NOMO-1 (cell line): ENCODE results near the gene GRK4.
"Not testable (repeated sequence)": the region's sequence is repeated elsewhere in the genome, so short reads cannot be mapped to it uniquely, and the experiment has no call there.

Source experiments
- DNase-seq, 2 experiments: peaks; one replicate each; lab custom pipeline; 2025; ENCODE audit not compliant: unreplicated experiment in 2 of 2; lab: John Stamatoyannopoulos, UW

Gene GRK4

DNA sequence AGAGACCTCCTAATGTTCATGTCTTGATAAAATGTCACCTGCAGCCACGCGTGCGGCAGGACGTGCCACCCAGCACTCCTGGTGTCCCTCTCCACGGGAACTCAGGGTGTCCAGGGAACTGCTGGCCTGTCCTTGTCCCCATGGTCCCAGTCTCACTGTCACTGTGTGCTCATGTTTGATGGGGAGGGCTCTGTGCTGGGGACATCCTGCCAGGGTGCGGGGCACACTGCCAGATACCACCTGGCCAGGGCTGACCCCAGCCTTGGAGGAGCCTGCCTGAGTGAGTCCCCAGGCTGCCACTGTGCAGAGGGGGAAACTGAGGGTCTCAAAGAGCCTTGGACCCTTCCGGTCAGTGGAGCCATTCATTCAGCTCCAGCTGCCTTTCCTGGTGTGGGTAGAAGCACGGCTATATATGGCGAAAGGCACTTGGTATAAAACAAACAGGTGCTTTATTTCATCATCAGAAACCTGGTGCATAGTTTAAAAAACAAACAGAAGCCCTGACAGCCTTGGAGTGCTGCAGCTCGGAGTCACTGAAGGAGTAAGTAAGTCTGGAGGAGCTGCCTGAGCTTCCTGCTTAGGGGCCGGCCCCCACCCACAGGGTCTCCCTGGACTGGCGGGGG lies 33.1 kb upstream of the GRK4 start:
- DNase-seq, result no peak

DNA sequence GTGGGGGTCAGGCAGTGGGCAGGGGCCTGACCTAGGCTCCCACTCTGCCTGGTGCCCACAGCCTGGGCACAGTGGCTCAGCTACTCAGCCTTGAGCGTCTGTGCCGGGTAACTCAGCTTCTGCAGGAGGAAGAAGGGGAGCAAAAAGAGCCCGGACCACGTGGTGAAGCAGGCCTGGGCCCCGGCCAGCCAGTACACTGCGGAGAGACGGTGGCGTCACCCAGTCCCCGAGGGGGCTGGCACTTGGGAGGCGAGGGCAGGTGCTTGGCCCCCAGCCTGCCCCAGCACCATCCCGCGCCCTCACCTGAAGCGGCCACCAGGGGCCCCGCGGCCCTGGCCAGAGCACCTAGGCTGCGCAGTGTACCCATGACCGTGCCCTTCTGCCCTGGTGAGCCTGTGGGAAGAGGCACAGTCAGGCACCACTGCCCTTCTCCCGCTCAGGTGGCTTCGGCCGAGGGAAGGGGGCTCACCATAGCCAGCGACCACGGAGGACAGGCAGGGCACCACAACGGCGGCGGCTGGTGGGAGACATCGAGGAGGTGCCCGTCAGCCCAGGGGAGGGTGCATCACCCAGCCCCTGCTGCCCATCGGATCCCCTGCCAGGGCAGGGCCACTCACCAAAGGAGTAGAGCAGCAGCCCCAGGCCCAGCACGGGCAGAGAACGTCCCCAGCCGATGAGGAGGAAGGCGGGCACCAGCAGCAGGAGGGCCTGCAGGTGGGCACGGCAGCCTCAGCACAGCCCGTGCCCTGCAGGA lies 32.4 kb upstream of the GRK4 start:
- DNase-seq, result no peak

DNA sequence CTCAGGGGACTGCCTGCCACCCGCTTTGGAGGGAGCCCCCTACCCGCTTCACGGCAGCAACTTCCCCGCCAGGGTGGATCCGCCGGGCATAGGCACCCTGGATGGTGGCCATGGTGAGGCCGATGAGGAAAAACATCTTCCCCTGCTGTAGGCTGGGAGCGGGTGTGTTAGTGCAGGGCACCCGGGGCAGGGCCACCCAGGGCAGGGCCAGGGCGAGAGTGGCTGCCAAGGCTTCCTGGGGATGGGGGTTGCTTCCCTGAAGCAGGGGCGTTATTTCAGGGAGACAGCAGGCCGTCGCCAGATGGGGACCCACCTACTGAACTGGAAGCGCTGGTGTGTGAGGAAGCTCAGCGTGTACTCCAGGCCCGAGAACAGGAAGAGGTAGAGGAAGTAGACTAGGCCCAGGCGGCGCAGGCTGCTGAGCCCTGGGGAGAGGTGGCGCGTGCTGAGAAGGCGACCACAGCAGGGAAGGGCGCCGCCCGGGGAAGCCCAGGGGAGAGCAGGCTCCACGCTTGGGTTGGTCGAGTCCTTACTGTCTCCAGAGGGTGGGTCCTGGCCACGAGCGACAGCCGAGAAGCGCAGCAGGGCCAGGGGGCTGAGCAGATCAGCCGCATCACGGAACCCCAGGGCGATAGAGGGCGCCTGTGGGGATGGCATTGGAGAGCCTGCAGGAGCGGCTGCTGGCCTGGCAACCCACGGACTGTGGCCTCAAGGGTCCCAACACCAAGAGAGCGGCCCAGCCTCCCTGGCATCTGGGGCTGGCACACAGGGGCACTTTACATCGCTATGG lies 31.7 kb upstream of the GRK4 start:
- DNase-seq, result peak; percentile 75 to 90

DNA sequence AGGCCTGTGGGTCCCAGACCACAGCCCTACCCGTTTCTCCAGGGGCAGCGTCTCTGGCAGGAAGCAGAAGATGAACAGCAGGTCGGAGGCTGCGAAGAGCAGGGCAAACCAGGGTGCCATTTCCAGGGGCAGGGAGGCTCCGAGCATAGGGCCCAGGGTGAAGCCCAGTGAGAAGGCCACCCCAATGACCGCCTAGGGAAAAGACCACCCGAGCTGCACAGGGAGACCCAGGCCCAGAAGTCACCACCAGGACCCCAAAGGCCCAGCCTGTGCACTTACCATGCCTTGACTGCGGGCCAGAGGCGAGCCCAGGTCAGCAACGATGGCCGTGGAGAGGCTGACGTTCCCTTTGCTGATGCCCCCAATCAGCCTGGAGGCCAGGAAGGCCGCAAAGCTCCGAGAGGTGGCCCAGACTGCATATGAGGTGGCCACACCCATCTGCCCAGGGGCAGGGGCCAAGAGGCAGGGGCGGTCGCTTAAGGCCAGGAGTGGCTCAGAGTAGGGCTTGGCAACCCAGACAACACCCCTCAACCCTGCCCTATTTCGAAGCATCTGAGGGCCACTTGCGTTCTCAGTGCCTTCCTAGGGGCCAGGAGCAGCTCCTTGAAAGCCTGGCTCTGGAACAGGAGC lies 30.9 kb upstream of the GRK4 start:
- no peak for DNase-seq

DNA sequence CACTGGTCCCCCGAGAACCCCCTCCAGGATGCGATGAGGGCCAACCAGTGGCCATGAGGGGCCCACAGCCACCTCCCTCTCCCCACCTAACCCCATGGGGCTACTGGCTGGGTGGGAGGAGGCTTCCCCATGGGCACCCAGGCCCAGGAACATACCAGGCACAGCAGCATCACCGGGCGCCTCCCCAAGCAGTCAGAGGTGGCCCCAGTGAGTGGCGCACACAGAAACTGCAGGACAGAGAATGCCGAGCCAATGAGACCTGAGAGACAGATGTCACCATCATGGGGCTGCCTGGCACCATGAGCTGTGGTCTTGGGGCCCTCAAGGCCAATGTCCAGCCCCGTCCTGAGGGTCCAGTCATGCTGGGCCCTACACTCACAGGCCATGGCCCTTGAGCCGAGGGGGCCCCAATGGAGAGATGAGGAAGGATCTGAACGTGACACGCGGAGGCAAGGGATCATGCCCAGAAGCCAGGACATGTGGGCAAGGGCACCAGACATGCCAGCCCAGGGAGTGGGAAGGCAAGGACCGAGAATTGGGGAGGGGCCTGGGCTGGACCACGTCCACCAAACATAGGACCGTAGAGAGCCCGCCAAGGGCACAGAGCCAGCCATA lies 30.3 kb upstream of the GRK4 start:
- peak in 1 of 2 experiments; percentile 21 for DNase-seq

DNA sequence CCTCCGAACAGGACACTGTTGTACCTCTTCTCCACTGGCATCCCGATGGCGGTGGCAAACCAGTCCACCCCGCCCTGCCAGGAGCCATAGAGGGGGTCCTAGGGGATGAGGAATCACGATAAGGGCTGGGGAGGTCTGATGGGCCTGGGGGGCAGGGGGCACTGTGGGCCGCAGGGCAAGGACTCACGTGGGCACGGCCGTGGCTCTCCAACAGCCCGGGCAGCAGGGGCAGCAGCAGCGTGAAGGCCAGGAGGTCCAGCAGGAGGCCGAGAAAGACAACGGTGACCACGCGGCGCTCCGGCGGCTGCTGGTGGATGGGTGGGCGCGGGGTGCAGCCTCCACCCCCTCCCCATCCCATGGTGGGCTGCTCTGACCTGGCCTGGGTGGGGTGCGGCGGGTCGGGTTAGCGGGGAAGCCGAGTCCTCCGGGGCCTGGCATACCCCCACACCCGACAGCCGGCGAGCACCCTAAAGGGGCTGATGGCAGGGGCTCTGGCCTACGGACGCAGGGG lies 29.8 kb upstream of the GRK4 start:
- DNase-seq, result no peak

DNA sequence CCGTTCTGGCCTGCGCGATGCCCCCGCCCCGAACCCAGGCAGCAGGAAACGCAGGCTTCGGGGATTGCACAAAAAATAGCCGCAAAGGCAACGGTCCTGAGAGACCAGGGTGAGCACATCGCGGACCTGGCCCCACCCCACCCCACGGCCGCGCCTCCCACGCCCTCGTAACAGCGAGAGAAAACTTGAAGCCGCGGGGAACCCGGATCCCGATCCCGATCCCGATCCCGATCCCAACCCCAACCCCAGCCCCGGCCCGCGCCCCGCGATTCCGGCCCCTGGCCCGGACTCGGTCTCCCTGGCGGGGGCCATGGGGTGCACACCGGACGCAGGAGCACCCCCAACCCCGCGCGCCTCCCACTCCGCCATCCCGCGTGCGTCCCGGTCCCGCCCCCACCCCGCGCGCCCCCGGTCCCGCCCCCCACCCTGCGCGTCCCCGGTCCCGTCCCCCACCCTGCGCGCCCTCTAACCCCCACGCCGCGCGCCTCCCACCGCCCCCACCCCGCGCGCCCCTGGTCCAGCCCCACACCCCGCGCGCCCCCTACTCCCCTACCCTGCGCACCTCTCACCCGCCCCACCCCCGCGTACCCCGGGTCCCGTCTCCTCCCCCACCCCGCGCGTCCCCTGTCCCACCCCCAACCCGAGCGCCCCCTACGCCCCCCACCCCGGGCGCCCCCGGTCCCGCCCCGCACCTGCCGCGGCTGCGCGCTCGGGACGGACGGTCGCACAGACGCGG lies 29.1 kb upstream of the GRK4 start:
- DNase-seq, result peak; percentile 72 to 80

DNA sequence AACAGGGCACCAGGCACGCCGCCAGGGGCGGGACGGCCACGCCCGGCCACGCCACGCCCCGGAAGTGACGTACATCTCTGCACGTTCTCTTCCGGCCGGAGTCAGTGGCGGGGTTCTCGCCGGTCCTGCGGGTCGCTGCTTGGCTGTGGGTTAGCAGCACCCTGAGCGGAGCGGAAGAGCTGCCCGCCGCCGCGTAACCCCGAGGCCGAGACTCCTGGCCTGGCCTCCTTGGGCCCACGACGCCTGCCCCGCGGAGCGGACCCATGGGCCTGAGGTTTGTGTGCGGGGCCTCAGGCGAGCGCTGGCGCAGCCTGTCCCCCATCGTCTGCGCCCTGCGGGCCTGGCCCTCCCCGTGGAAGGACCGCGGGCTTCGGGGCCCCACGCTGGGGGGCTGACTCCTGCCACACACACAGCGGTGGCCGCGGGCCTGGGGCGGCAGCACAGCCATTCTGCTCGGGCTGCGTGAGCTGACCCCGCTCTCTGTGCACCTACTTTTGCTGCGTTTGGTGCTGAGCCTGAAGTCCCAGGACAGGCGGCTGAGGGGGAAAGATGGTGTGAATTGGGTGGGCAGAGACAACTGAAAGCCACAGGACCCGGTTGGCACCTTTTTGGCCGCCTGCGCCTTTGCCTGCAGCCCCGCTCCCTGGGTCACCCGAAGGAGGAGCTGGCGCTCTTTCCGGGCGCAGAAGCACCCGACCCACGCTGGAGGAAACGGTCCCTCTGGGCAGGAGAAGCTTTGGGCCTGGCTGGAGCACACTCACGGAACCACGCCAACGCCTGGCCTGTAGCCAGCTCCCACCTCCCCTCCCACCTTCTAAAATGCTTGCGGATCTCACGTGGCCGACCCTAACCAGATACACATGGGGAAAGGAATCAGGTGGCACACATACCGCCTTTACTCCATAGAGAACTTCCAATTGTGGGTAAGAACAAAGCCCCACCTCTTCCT lies 28.3 kb upstream of the GRK4 start:
- peak; percentile 79 to 92 for DNase-seq

DNA sequence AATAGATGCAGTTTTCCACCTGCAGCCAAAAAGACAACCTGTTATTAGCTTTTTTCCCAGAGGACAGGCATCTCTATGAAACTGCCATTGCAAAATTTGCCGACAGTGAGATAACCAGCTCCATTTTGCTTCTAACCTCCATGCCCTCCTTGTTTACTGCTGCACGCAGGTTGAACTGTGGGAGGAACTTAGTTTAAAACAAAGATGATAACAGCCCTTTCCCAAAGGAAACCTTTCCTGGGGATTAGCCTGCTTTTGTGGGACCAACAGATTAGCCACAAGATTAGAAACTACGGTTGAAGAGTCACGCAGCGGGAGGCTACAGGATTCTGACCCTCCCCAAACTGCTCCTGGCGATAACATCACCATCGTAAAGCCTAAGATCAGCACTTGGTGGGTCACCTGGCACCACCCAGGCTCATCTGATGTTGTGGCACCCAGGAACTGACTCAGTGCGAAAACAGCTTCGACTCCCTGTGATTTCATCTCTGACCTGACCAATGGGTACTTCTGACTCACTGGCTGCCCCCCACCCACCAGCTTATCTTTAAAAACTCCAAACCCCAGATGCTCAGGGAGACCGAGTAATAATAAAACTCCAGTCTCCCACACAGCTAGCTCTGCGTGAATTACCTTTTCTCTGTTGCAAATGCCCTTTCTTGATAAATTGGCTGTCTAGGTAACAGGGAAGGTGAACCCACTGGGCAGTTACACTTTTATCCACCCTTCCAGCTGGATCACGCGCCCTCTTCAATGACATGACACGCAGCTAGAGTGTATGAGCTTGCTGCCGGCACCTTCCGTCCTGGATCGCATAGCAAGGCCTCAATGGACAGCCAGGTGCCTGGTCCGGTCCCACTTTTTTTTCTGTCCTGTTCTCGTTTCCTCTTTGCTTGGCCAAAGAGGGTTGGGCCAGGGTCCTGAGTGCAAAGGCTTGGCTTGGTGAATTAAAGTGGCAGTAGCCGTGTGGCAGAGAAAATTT lies 27.3 kb upstream of the GRK4 start:
- DNase-seq, result no peak

DNA sequence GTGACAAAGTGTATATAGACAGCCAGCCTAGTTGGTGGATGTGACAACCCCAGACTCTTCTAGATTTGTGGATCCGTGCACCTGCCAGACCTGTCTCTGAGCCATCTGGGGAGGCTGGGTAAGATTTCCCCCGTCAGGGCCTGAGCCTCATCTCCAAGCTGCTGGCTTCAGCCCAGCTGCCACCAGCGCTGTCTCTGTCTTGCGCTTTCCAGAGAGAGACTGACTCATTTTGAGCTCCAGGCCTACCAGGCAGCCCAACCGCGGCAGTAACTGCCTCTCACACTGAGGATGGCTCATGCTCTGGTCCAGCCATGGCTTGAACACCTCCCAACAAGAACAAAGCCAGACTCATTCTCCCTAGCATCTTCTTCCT lies 26.6 kb upstream of the GRK4 start:
- no peak for DNase-seq

DNA sequence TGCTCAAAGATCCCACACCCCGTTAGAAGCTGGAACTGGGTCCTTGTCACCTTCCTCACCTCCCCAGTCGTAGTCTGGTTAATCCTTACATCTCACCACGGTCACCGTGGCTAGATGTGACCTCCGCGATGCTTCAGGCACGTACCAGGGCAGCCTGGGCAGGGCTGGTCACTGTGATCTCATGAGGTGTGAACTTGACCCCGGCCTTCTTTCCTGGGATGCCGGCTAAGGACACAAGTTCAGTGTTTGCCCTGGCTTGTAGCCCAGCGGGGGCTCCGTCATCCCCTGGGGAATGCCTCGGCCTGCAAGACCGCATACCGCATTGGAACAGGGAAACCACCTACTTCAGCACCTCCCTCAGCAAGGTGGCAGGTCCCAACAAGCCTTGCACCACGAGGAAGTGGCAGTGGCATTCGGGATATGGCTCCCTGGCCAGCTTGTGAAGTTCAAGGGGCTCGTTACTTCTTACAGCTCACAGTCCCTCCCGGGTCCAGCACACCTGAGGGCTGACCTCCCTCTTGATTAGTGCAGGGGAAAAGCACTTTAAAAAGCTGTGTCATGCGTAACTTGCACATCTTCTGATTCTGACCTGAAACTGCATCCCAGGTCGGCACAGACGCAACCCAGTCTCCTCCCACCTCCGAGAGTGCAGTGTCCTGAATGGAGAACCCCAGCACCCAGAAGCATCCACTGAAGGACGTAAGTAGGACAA lies 26.1 kb upstream of the GRK4 start:
- no peak for DNase-seq

DNA sequence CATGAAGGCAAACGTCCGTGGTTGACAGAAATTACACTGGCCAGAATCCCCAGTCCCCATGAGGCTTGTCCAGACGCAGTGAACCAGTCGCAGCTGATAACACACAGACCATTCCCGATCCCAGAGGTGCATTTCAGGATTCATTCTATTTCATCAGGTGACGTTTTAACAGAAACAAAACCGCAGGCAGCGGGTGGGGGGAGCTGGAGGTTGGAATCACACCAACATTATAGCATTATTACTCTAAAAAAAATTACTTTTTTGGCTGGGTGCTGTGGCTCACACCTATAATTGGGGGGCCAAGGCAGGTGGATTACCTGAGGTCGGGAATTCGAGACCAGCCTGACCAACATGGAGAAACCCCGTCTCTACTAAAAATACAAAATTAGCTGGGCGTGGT lies 25.4 kb upstream of the GRK4 start:
- DNase-seq, result no peak

DNA sequence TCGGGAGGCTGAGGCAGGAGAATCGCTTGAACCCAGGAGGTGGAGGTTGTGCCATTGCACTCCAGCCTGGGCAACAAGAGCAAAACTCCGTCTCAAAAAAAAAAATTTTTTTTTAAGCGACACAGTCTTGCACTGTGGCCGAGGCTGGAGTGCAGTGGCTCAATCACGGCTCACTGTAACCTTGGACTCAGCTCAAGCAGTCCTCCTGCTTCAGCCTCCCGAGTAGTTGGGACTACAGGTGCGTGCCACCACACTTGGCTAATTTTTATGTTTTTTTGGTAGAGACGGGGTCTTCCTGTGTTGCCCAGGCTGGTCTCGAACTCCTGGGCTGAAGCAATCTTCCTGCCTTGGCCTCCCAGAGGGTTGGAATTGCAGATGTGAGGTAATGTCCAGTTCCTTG lies 25.0 kb upstream of the GRK4 start:
- DNase-seq, result not testable (repeated sequence)

DNA sequence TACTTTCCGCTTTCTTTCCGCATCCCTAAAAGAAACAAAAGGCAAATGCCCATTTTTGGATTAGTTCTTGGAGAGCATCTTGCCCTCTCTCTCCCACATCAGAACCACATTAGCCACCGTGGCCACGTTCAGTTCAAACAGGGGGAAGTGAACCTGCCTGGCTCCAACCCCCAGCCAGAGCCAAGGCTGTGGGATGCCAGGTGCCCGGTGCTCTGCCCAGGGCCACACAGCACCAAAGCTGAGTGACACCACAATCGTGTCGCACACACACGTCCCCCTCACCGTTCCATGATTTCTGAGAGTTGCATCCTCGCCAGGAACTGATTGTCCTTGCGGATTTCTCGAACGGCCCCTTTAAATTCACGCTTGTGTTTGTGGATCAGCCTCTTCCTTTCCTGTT lies 24.5 kb upstream of the GRK4 start:
- no peak for DNase-seq

DNA sequence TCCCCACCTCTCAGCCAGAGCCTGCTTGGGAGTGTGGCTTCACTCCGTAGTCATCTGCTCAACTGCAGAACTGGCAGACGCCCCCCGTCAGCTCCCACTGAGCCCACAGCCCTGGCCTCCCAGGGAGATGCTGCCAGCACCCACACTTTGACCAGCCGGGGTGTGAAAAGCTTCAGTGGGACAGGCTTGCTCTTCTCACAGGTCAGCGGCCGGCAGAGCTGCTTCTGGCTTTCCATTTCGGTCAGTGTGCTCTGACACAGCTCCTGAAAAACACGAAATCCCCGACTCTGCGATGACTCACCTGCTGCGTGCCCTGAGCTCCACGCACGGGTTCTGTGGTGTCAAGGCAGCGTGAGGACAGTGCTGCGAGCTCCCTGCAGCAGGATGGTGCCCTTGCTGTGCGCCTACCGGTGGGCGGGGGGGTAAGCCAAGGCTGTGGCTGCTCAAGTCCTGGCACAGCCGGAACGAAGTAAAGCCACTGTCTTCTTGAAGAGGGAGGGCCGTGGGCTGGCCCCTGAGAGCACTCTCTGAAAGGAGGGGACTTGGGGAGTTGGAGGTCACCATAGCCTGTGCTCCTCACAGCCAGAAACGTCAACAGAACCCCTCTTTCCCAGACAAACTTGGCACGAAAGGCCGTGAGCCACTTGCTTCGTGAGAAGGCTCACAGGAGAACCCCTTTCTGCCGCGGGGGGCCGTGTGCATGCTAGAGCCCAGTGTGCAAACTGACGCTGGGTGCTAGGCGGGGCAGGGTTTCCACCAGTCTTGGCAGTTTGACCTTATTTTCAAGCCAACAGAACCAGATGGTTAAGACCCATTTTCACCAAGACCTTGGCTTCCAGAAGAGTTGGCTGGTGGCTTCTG lies 23.8 kb upstream of the GRK4 start:
- DNase-seq, result no peak
